SK-N-SH (cell line): ENCODE data around the gene PPP1R3A. TPM values are rescaled to one million over a fixed set of nuclear protein-coding genes. Genes with fewer than 3 reads are reported as not detected.

ENCODE experiments used
- CTCF ChIA-PET: fragments of 300-600, 350-600 bp; formaldehyde crosslinking; extraction: SDS; loops from one replicate; lab custom pipeline; 2021; lab: Yijun Ruan, JAX
- POLR2A ChIA-PET: fragments of 350-600 bp; sonication (Branson Sonifier 250); formaldehyde crosslinking; extraction: SDS; loops from one replicate; lab custom pipeline; 2020; ENCODE audit warnings: antibody characterized with exemption, inconsistent platforms; lab: Yijun Ruan, JAX
- DNase-seq: peaks from one replicate; pipeline ENCODE4 v3.0.0; 2012
- H2AFZ ChIP-seq: fragments of 200-600 bp; sonication (generic); 2 replicates; pipeline ENCODE4 v1.8.1; 2016; ENCODE audit warnings: antibody characterized with exemption, mild to moderate bottlenecking, low read depth
- H3F3A ChIP-seq: fragments of 200-600 bp; sonication (generic); replicated peaks from 2 replicates; pipeline ENCODE3; 2016; ENCODE audit warnings: antibody characterized with exemption, mild to moderate bottlenecking; ENCODE audit not compliant: insufficient read depth
- H3K27ac ChIP-seq, 2 experiments: fragments of 200-500 bp in 1 of 2; fragments of 200-600 bp in 1 of 2; sonication (Bioruptor generic) in 1 of 2; sonication (generic), shearing (Covaris generic) in 1 of 2; 2 replicates each; pipeline versions ENCODE4 v1.5.1 to v1.6.1; 2014 to 2016; ENCODE audit warnings: low read depth in 2 of 2, inconsistent platforms in 1 of 2, low read length in 1 of 2, mild to moderate bottlenecking in 1 of 2, mixed read lengths in 1 of 2
- H3K27me3 ChIP-seq: fragments of 200-600 bp; sonication (generic), shearing (Covaris generic); 2 replicates; pipeline ENCODE4 v1.6.1; 2016; ENCODE audit warnings: mixed run types; ENCODE audit not compliant: insufficient read depth
- H3K36me3 ChIP-seq, 2 experiments: fragments of 200-500 bp in 1 of 2; fragments of 200-600 bp in 1 of 2; sonication (Bioruptor generic) in 1 of 2; sonication (generic) in 1 of 2; replicated peaks in 1 of 2; 2 replicates each; pipeline versions ENCODE3 to v1.5.1; 2014 to 2016; ENCODE audit warnings: low read length in 1 of 2, mild to moderate bottlenecking in 1 of 2; ENCODE audit not compliant: insufficient read depth in 2 of 2, control insufficient read depth in 1 of 2
- H3K4me1 ChIP-seq, 2 experiments: fragments of 200-500 bp in 1 of 2; fragments of 200-600 bp in 1 of 2; sonication (Bioruptor generic) in 1 of 2; sonication (generic), shearing (Covaris generic) in 1 of 2; 2 replicates each; pipeline versions ENCODE4 v1.5.1 to v1.6.1; 2014 to 2016; ENCODE audit warnings: low read depth in 1 of 2, low read length in 1 of 2, mixed run types in 1 of 2; ENCODE audit not compliant: insufficient read depth in 2 of 2, control insufficient read depth in 1 of 2
- H3K4me2 ChIP-seq: fragments of 200-600 bp; sonication (generic), shearing (Covaris generic); 2 replicates; pipeline ENCODE4 v1.6.1; 2017; ENCODE audit warnings: mixed run types
- H3K4me3 ChIP-seq, 2 experiments: fragments of 200-500 bp in 1 of 2; fragments of 200-600 bp in 1 of 2; sonication (Bioruptor generic) in 1 of 2; sonication (generic), shearing (Covaris generic) in 1 of 2; 2 replicates each; pipeline versions ENCODE4 v1.5.1 to v1.8.1; 2014 to 2016; ENCODE audit warnings: low read depth in 2 of 2, inconsistent platforms in 1 of 2, low read length in 1 of 2, mild to moderate bottlenecking in 1 of 2, mixed read lengths in 1 of 2, moderate library complexity in 1 of 2
- H3K79me2 ChIP-seq: fragments of 200-600 bp; sonication (generic); 2 replicates; pipeline ENCODE4 v1.8.1; 2017; ENCODE audit warnings: mild to moderate bottlenecking; ENCODE audit not compliant: insufficient read depth
- H3K9ac ChIP-seq: fragments of 200-600 bp; sonication (generic); 2 replicates; pipeline ENCODE4 v1.6.1; 2017; ENCODE audit warnings: mixed run types
- H3K9me2 ChIP-seq: fragments of 200-600 bp; sonication (generic); 2 replicates; pipeline ENCODE4 v1.6.1; 2017; ENCODE audit warnings: mixed run types
- H3K9me3 ChIP-seq: fragments of 200-600 bp; sonication (generic); 2 replicates; pipeline ENCODE4 v1.6.1; 2017; ENCODE audit warnings: mixed run types, mild to moderate bottlenecking, moderate library complexity
- H4K20me1 ChIP-seq: fragments of 200-600 bp; sonication (generic); 2 replicates; pipeline ENCODE4 v1.6.1; 2017; ENCODE audit warnings: mild to moderate bottlenecking, mixed run types; ENCODE audit not compliant: insufficient read depth
- CTCF ChIP-seq: fragments of 200-600 bp; sonication (generic); IDR thresholded peaks from 2 replicates; pipeline ENCODE4 v1.6.1; 2017; ENCODE audit warnings: antibody characterized with exemption, mild to moderate bottlenecking, moderate library complexity
- FOXM1 ChIP-seq: IDR thresholded peaks from 2 replicates; pipeline ENCODE4 v1.4.0; 2012; ENCODE audit warnings: low read depth, mild to moderate bottlenecking
- GABPA ChIP-seq: IDR thresholded peaks from 2 replicates; pipeline ENCODE4 v1.4.0; 2012; ENCODE audit warnings: low read depth, mild to moderate bottlenecking
- IRF3 ChIP-seq: fragments of 150-350 bp; IDR thresholded peaks from 2 replicates; pipeline ENCODE4 v1.6.1; 2016; ENCODE audit warnings: mild to moderate bottlenecking, low read depth, low read length
- MAX ChIP-seq: IDR thresholded peaks from 2 replicates; pipeline ENCODE4 v1.4.0; 2012; ENCODE audit warnings: low read depth
- MEF2A ChIP-seq: IDR thresholded peaks from 2 replicates; pipeline ENCODE4 v1.4.0; 2012; ENCODE audit warnings: low read depth, borderline replicate concordance
- MXI1 ChIP-seq: IDR thresholded peaks from 2 replicates; pipeline ENCODE4 v1.6.1; 2012; ENCODE audit warnings: mild to moderate bottlenecking, low read depth, low read length, improper control_type of control experiment
- PBX3 ChIP-seq: IDR thresholded peaks from 2 replicates; pipeline ENCODE4; 2012
- POLR2AphosphoS5 ChIP-seq: IDR thresholded peaks from 2 replicates; pipeline ENCODE4 v1.6.1; 2012; ENCODE audit warnings: low read depth, low read length
- RCOR1 ChIP-seq: fragments of 150-350 bp; IDR thresholded peaks from 2 replicates; pipeline ENCODE4 v1.6.1; 2017; ENCODE audit warnings: antibody characterized with exemption, low read length
- REST ChIP-seq: IDR thresholded peaks from 2 replicates; pipeline ENCODE4 v1.6.1; 2012; ENCODE audit warnings: mild to moderate bottlenecking, low read depth, low read length, moderate library complexity
- RFX5 ChIP-seq: IDR thresholded peaks from 2 replicates; pipeline ENCODE4 v1.6.1; 2012; ENCODE audit warnings: mild to moderate bottlenecking, improper control_type of control experiment, low read length
- SMC3 ChIP-seq: IDR thresholded peaks from 2 replicates; pipeline ENCODE4 v1.6.1; 2012; ENCODE audit warnings: low read depth, low read length, improper control_type of control experiment
- TCF12 ChIP-seq: IDR thresholded peaks from 2 replicates; pipeline ENCODE4 v1.4.0; 2012
- ZBTB33 ChIP-seq: IDR thresholded peaks from 2 replicates; pipeline ENCODE4 v1.4.0; 2012; ENCODE audit warnings: low read depth, borderline replicate concordance
- WGBS: methylation state at CpG from one replicate; pipeline ENCODE4 v1.1.6; 2017; ENCODE audit warnings: low lambda C conversion rate; 5-methylcytosine and 5-hydroxymethylcytosine counted together
- polyA plus RNA-seq, 3 experiments: library from polyadenylated mRNA; depleted of rRNA; stranded (reverse); fragments of >200 nt; gene quantifications; 2 replicates each; pipeline ENCODE4 v1.2.3, GENCODE V29; 2012

PPP1R3A gene
- polyA plus RNA-seq (2012; rRNA removed), result not detected in 2 replicates
- not detected in 2 replicates for polyA plus RNA-seq (2012; cell fraction: cytosol; rRNA removed)
- not detected in 2 replicates for polyA plus RNA-seq (2012; cell fraction: nucleus; rRNA removed)

- no peak for DNase-seq
- Histone ChIP-seq H2AFZ (no peak within 1 kb of the TSS), H3K4me2 (no peak within 1 kb of the TSS), H3K4me1 (no peaks in the 10 kb centered on the region), H3K79me2 (no peaks in the 10 kb centered on the region), H4K20me1 (no peaks in the 10 kb centered on the region), H3K27ac (no peak within 1 kb of the TSS), H3K4me3 (no peak within 1 kb of the TSS), H3K9me3 (no peaks in the 10 kb centered on the region), H3K9me2 (no peaks in the 10 kb centered on the region), H3K36me3 (no peaks in the 10 kb centered on the region), H3K9ac (no peak within 1 kb of the TSS)
- 0% methylated on average over 2 of the region's 2 CpGs for WGBS
- TF ChIP-seq CTCF (peak; percentile 38), MEF2A (no peak)
- TF ChIP-seq, all 33 proteins: peak for 1
- ChIA-PET POLR2A (no interaction called here), CTCF (no interaction called here)
- Histone ChIP-seq H3K27me3 (no peaks in the 10 kb centered on the region), H3F3A (no peaks in the 10 kb centered on the region)
Observed at GRCh38 chr7:113918946-113919345, at the start of gene PPP1R3A. Gene PPP1R3A, minus strand, starts transcription at chr7:113919009. Its CDS starts 13 bp downstream, at chr7:113918996.

GRCh38 chr7:113963356-113963755 lies 44.5 kb upstream of the PPP1R3A start:
- no peak for DNase-seq
- no peaks in the 10 kb centered on the region for H4K20me1 ChIP-seq
- no peaks in the 10 kb centered on the region for H3K4me1 ChIP-seq
- no peaks in the 10 kb centered on the region for H3K9me2 ChIP-seq
- no peak overlapping the region for H3K4me2 ChIP-seq
- no peaks in the 10 kb centered on the region for H3F3A ChIP-seq
- ChIA-PET CTCF (no interaction called here), POLR2A (no interaction called here)
- no peak overlapping the region for H3K4me3 ChIP-seq
- WGBS, result 2% methylated on average over 2 of the region's 2 CpGs
- no peaks in the 10 kb centered on the region for H3K79me2 ChIP-seq
- no peak overlapping the region for H3K9ac ChIP-seq
- H3K27ac ChIP-seq, result no peak overlapping the region
- H3K9me3 ChIP-seq, result no peaks in the 10 kb centered on the region
- H3K27me3 ChIP-seq, result no peaks in the 10 kb centered on the region
- no peak overlapping the region for H2AFZ ChIP-seq
- H3K36me3 ChIP-seq, result no peaks in the 10 kb centered on the region
- TF ChIP-seq SMC3 (no peak), GABPA (no peak), MAX (no peak), ZBTB33 (no peak), TCF12 (no peak), PBX3 (no peak), RFX5 (no peak), CTCF (no peak), REST (no peak), IRF3 (no peak), MXI1 (no peak), RCOR1 (no peak), POLR2AphosphoS5 (no peak), FOXM1 (no peak)
